Left kidney (tissue), 2 donors: ENCODE data around the gene LRP1. TPM values are rescaled to one million over a fixed set of nuclear protein-coding genes. Genes with fewer than 3 reads are reported as not detected.

Experiments used
- DNase-seq: peaks from one replicate; pipeline ENCODE4 v3.0.0-alpha.2; 2013
- polyA plus RNA-seq: library from polyadenylated mRNA; unstranded; fragments of 120-200 nt; gene quantifications from one replicate; pipeline ENCODE4 v1.2.1, GENCODE V29; 2013; ENCODE audit not compliant: insufficient read length

Gene LRP1
- polyA plus RNA-seq, 1 donor = 64.5 TPM

- no peak for DNase-seq
Measured at GRCh38 chr12:57210926-57211692, 82.8 kb downstream of the LRP1 start.

GRCh38 chr12:57211791-57212700 lies 83.8 kb downstream of the LRP1 start:
- DNase-seq = no peak

GRCh38 chr12:57212701-57213057 lies 84.4 kb downstream of the LRP1 start:
- DNase-seq = no peak

GRCh38 chr12:57213058-57213715 lies 84.9 kb downstream of the LRP1 start:
- peak; percentile 80 for DNase-seq

- DNase-seq = no peak
Measured at GRCh38 chr12:57213763-57214397, 85.6 kb downstream of the LRP1 start.

GRCh38 chr12:57214398-57214781 lies 86.1 kb downstream of the LRP1 start:
- no peak for DNase-seq

GRCh38 chr12:57215065-57215464 lies 86.8 kb downstream of the LRP1 start:
- no peak for DNase-seq

GRCh38 chr12:57215668-57216013 lies 87.4 kb downstream of the LRP1 start:
- no peak for DNase-seq

- no peak for DNase-seq
Measured at GRCh38 chr12:57216014-57216911, 88.0 kb downstream of the LRP1 start, which contains the start of gene NXPH4. NXPH4 (plus strand) TSS chr12:57216794; CDS start chr12:57216970, 176 bp downstream.

- no peak for DNase-seq
Measured at GRCh38 chr12:57216921-57217879, 88.9 kb downstream of the LRP1 start.

GRCh38 chr12:57218030-57218853 lies 90.0 kb downstream of the LRP1 start:
- no peak for DNase-seq

GRCh38 chr12:57219205-57219992 lies 91.1 kb downstream of the LRP1 start:
- no peak for DNase-seq

- no peak for DNase-seq
Measured at GRCh38 chr12:57219993-57220754, 91.9 kb downstream of the LRP1 start.

GRCh38 chr12:57220770-57221168 lies 92.5 kb downstream of the LRP1 start:
- no peak for DNase-seq

GRCh38 chr12:57221169-57221917 lies 93.1 kb downstream of the LRP1 start:
- no peak for DNase-seq
